ENCODE measurements around the gene EXOC3L4. TPM values are rescaled to one million over a fixed set of nuclear protein-coding genes. Genes with fewer than 3 reads are reported as not detected.

The EXOC3L4 gene
- total and polyA plus RNA-seq, 2 donors (not counting 3 experiments of a cell fraction or from before 2014, with no cell fraction given) = not detected

- ChIA-PET POLR2A (no interaction called here), CTCF (interaction anchor here (0.6 kb wide), 1 partner anchor 41 kb away, joined by 3 read pairs; no protein-coding TSS in a partner anchor)
- no peak overlapping the region for H3K4me3 ChIP-seq (replicated peaks in 1 of 3; ENCODE audit: insufficient read depth in 1 of 3, low read depth in 1 of 3, low read length in 3 of 3)
- no peaks in the 10 kb centered on the region for H3K36me3 ChIP-seq (ENCODE audit: control insufficient read depth in 2 of 2, extremely low read depth in 1 of 2, insufficient read depth in 2 of 2, low read length in 2 of 2)
- no peak for TF ChIP-seq POLR2AphosphoS5 (IDR thresholded peaks at IDR 0.05; ENCODE audit: insufficient read depth, low read depth, low read length)
- TF ChIP-seq FOS (IDR thresholded peaks at IDR 0.05; ENCODE audit: borderline replicate concordance, insufficient read depth, low read length) = no peak
- TF ChIP-seq MYC (IDR thresholded peaks at IDR 0.05; ENCODE audit: low read depth, low read length) = no peak
- no peak for TF ChIP-seq GATA2 (IDR thresholded peaks at IDR 0.05; ENCODE audit: insufficient read depth, insufficient read length, low read depth, low read length)
- no peak for TF ChIP-seq EZH2 (IDR thresholded peaks at IDR 0.05; ENCODE audit: borderline replicate concordance, low read depth, low read length, severe bottlenecking)
- TF ChIP-seq MAX (IDR thresholded peaks at IDR 0.05; ENCODE audit: insufficient read depth, insufficient read length) = no peak
- no peak for TF ChIP-seq CTCF (IDR thresholded peaks at IDR 0.05; ENCODE audit: extremely low read depth in 1 of 2, insufficient read depth in 1 of 2, low read depth in 1 of 2, low read length in 2 of 2)
- no peak for TF ChIP-seq JUN (IDR thresholded peaks at IDR 0.05; ENCODE audit: borderline replicate concordance, insufficient read depth, insufficient read length, low read depth)
- TF ChIP-seq POLR2A (IDR thresholded peaks at IDR 0.05; ENCODE audit: low read depth, low read length) = no peak
- no peaks in the 10 kb centered on the region for H4K20me1 ChIP-seq (replicated peaks; ENCODE audit: control insufficient read depth, extremely low read depth, insufficient read depth, low read length)
- BruUV-seq (replicated peaks) = no TSS peak
- no peak overlapping the region for H3K4me2 ChIP-seq (ENCODE audit: insufficient read depth, low read length)
- no peak overlapping the region for H3K9ac ChIP-seq (replicated peaks; ENCODE audit: extremely low read depth, insufficient read depth, low read length)
- H3K27ac ChIP-seq (ENCODE audit: insufficient read depth, low read depth, low read length) = no peak overlapping the region
- dilution Hi-C loops (cut with MboI; ENCODE audit: extremely low pct_ligation_motif_present, low sequenced_read_pairs) = no loop called here
- H3K9me3 ChIP-seq (replicated peaks; ENCODE audit: control insufficient read depth, insufficient read depth, low read length) = no peaks in the 10 kb centered on the region
- no peaks in the 10 kb centered on the region for H3K79me2 ChIP-seq (ENCODE audit: control insufficient read depth, insufficient read depth, low read length)
- H3K4me1 ChIP-seq (ENCODE audit: control insufficient read depth, extremely low read depth, insufficient read depth, low read length) = no peaks in the 10 kb centered on the region
- peaks cover 22 to 26% of the 10 kb centered on the region in 2 experiments for H3K27me3 ChIP-seq (ENCODE audit: control insufficient read depth in 2 of 2, insufficient read depth in 2 of 2, low read length in 2 of 2)
- no peak overlapping the region for H2AFZ ChIP-seq (ENCODE audit: low read depth, low read length)
- no peak for FAIRE-seq
- DNase-seq (ENCODE audit: low read depth, low spot score) = no peak
- no peaks in the 10 kb centered on the region for H3K9me1 ChIP-seq (replicated peaks; ENCODE audit: control insufficient read depth, extremely low read depth, insufficient read depth, low read length)
- intact Hi-C loops (cut with micrococcal nuclease) = no loop called here
Measured at GRCh38 chr14:103099081-103099732, 4.7 kb downstream of the EXOC3L4 start.
